IMR-90 (cell line): ENCODE results near the gene ZNF366. TPM values are rescaled to one million over a fixed set of nuclear protein-coding genes. Genes with fewer than 3 reads are reported as not detected.
A peak's percentile ranks its signal among the peaks of the same experiment; 100 is the strongest.

Experiments used
- ATAC-seq: fragments of 200-7000 bp; cut with Tn5 transposase; 2 replicates; pipeline ENCODE4 v1.9.1; 2020; ENCODE audit warnings: low read depth, mild to moderate bottlenecking, moderate library complexity
- BruUV-seq: library from RNA; stranded (reverse); fragments of 400-500 nt; replicated peaks from 2 replicates; lab custom pipeline; 2021; lab: Mats Ljungman, UMichigan
- CTCF ChIA-PET: fragments of 300-600 bp; formaldehyde crosslinking; extraction: SDS; loops from one replicate; lab custom pipeline; 2021; ENCODE audit warnings: antibody characterized with exemption; lab: Yijun Ruan, JAX
- POLR2A ChIA-PET: fragments of 300-600 bp; sonication (Branson Sonifier 250); formaldehyde crosslinking; loops from one replicate; lab custom pipeline; 2022; ENCODE audit warnings: antibody characterized with exemption; ENCODE audit not compliant: unreplicated experiment; lab: Charles Lee
- DNase-seq: peaks from one replicate; pipeline ENCODE4 v3.0.0; 2013
- H2AFZ ChIP-seq: replicated peaks from 2 replicates; pipeline ENCODE3; 2013; ENCODE audit warnings: low read length, mild to moderate bottlenecking; ENCODE audit not compliant: poor library complexity
- H2AK5ac ChIP-seq: 2 replicates; pipeline ENCODE4 v1.6.1; 2013; ENCODE audit warnings: low read depth, low read length, inconsistent platforms
- H2AK9ac ChIP-seq: replicated peaks from 2 replicates; pipeline ENCODE3; 2013; ENCODE audit warnings: mild to moderate bottlenecking, low read depth, low read length, moderate library complexity; ENCODE audit not compliant: poor library complexity
- H2BK120ac ChIP-seq: 2 replicates; pipeline ENCODE4 v1.6.1; 2013; ENCODE audit warnings: low read depth, low read length, inconsistent platforms
- H2BK15ac ChIP-seq: 3 replicates; pipeline ENCODE4 v1.6.1; 2013; ENCODE audit warnings: low read depth, low read length, inconsistent platforms
- H2BK20ac ChIP-seq: 2 replicates; pipeline ENCODE4 v1.6.1; 2013; ENCODE audit warnings: low read depth, mild to moderate bottlenecking, inconsistent platforms, low read length, moderate library complexity
- H2BK5ac ChIP-seq: 2 replicates; pipeline ENCODE4 v1.6.1; 2013; ENCODE audit warnings: mild to moderate bottlenecking, low read depth, low read length, inconsistent platforms; ENCODE audit not compliant: poor library complexity, severe bottlenecking
- H3K14ac ChIP-seq: replicated peaks from 2 replicates; pipeline ENCODE4 v1.6.1; 2013; ENCODE audit warnings: low read depth, low read length, inconsistent platforms
- H3K18ac ChIP-seq: 2 replicates; pipeline ENCODE4 v1.6.1; 2013; ENCODE audit warnings: low read depth, low read length, control low read depth
- H3K23ac ChIP-seq: 2 replicates; pipeline ENCODE4 v1.6.1; 2013; ENCODE audit warnings: low read depth, low read length, inconsistent platforms
- H3K27ac ChIP-seq: 2 replicates; pipeline ENCODE4 v1.5.1; 2013; ENCODE audit warnings: mild to moderate bottlenecking, control low read depth, low read length; ENCODE audit not compliant: insufficient read depth
- H3K27me3 ChIP-seq: 2 replicates; pipeline ENCODE4 v1.6.1; 2013; ENCODE audit warnings: low read length; ENCODE audit not compliant: control insufficient read depth, insufficient read depth
- H3K36me3 ChIP-seq: 2 replicates; pipeline ENCODE4 v1.6.1; 2013; ENCODE audit warnings: low read length, mixed read lengths; ENCODE audit not compliant: control insufficient read depth, insufficient read depth
- H3K4ac ChIP-seq: 2 replicates; pipeline ENCODE4 v1.6.1; 2013; ENCODE audit warnings: low read depth, low read length, inconsistent platforms
- H3K4me1 ChIP-seq: 2 replicates; pipeline ENCODE4 v1.6.1; 2013; ENCODE audit warnings: low read length, mixed read lengths; ENCODE audit not compliant: control insufficient read depth, insufficient read depth
- H3K4me2 ChIP-seq: 2 replicates; pipeline ENCODE4 v1.6.1; 2013; ENCODE audit warnings: low read depth, mild to moderate bottlenecking, control low read depth, low read length, moderate library complexity
- H3K4me3 ChIP-seq: 2 replicates; pipeline ENCODE4 v1.5.1; 2013; ENCODE audit warnings: low read depth, mild to moderate bottlenecking, control low read depth, low read length, moderate library complexity; ENCODE audit not compliant: insufficient read depth
- H3K56ac ChIP-seq: 2 replicates; pipeline ENCODE4 v1.6.1; 2013; ENCODE audit warnings: low read length, inconsistent platforms; ENCODE audit not compliant: insufficient read depth; ENCODE audit errors: extremely low read depth
- H3K79me1 ChIP-seq, 2 experiments: 2 replicates each; pipeline ENCODE4 v1.6.1; 2013; ENCODE audit warnings: low read length in 2 of 2, inconsistent platforms in 1 of 2, low read depth in 1 of 2
- H3K9ac ChIP-seq: 2 replicates; pipeline ENCODE4 v1.6.1; 2013; ENCODE audit warnings: low read depth, low read length, control low read depth
- H3K9me1 ChIP-seq: 2 replicates; pipeline ENCODE4 v1.6.1; 2013; ENCODE audit warnings: low read length, inconsistent platforms; ENCODE audit not compliant: insufficient read depth
- H3K9me3 ChIP-seq: 2 replicates; pipeline ENCODE4 v1.6.1; 2013; ENCODE audit warnings: low read length; ENCODE audit not compliant: control insufficient read depth, insufficient read depth
- H4K20me1 ChIP-seq: 2 replicates; pipeline ENCODE4 v1.6.1; 2013; ENCODE audit warnings: low read length, inconsistent platforms; ENCODE audit not compliant: insufficient read depth
- H4K5ac ChIP-seq: 2 replicates; pipeline ENCODE4 v1.6.1; 2013; ENCODE audit warnings: mild to moderate bottlenecking, low read depth, low read length, control low read depth
- H4K8ac ChIP-seq, 2 experiments: 2 replicates each; pipeline ENCODE4 v1.6.1; 2013; ENCODE audit warnings: low read depth in 2 of 2, low read length in 2 of 2, control low read depth in 1 of 2, inconsistent platforms in 1 of 2
- H4K91ac ChIP-seq: 2 replicates; pipeline ENCODE4 v1.6.1; 2013; ENCODE audit warnings: low read depth, low read length, inconsistent platforms; ENCODE audit not compliant: insufficient read depth
- MAFK ChIP-seq: IDR thresholded peaks from 2 replicates; pipeline ENCODE4 v1.6.1; 2012; ENCODE audit warnings: low read depth, low read length, improper control_type of control experiment
- WGBS, 2 experiments: methylation state at CpG; one replicate each; pipeline versions ENCODE4 v1.1.5 to v1.1.7; 2013; ENCODE audit warnings: missing lambda C conversion rate in 2 of 2; ENCODE audit not compliant: insufficient read length in 1 of 2; ENCODE audit errors: extremely low coverage in 2 of 2; 5-methylcytosine and 5-hydroxymethylcytosine counted together
- dilution Hi-C: fragments of 300-500 bp; cut with HindIII; formaldehyde crosslinking; loops from one replicate; pipeline ENCODE4 v1.14.3; 2018; ENCODE audit warnings: low sequenced_read_pairs; ENCODE audit not compliant: unreplicated experiment
- in situ Hi-C: fragments of 300-500 bp; cut with MboI; formaldehyde crosslinking; loops from 3 replicates; pipeline ENCODE4 v1.14.3; 2019; ENCODE audit warnings: low sequenced_read_pairs, inconsistent platforms, mixed read lengths
- intact Hi-C: fragments of 100-400 bp; cut with micrococcal nuclease; formaldehyde crosslinking; loops from 2 replicates; pipeline ENCODE4 v1.10.0; 2022
- polyA plus RNA-seq, 3 experiments: library from polyadenylated mRNA; depleted of rRNA; stranded (reverse); fragments of >200 nt; gene quantifications; 2 replicates each; pipeline ENCODE4 v1.2.3, GENCODE V29; 2012; ENCODE audit warnings: low replicate concordance in 1 of 3
- total RNA-seq: library from RNA; depleted of rRNA; stranded (reverse); fragments of >200 nt; gene quantifications from 2 replicates; pipeline ENCODE4 v1.2.3, GENCODE V29; 2012
- TF ChIP-seq, protein P1 (sequence below): fragments of 150-350 bp; IDR thresholded peaks from 2 replicates; pipeline ENCODE4 v1.6.1; 2016; ENCODE audit warnings: low read depth, mild to moderate bottlenecking, low read length, moderate library complexity, borderline replicate concordance

Gene ZNF366
- total and polyA plus RNA-seq, 2 of the 4 experiments (the other 2 are of a cell fraction): not detected

DNA sequence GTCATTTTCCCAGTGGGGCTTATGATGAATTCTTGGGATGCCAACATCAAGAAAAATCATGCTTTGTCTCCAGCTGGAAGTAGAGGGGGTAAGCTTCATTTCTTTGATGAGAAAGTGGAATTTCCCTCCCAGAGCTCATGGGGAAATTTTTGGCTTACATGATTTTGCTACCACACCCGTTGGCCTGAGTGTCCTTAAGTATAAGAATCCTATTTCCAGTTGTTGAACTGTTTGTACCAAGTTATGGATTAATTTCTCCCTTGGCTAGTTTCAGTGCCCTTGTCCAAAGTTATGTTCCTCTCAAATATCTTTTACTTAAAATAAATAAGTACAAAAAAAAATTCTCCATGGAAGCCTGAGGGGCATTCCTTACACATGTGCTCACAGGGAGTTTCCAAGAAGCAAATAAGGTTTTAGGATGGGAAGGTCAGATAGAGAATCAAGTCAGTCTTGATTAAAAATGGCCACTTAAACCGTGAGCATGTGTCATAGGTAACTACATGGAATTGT lies 104.8 kb downstream of the ZNF366 start:
- Histone ChIP-seq H3K4me3 (no peak overlapping the region), H2BK15ac (no peak overlapping the region), H3K9me3 (peaks cover 10% of the 10 kb centered on the region), H2AK9ac (no peak overlapping the region), H3K56ac (no peak overlapping the region), H4K20me1 (no peaks in the 10 kb centered on the region), H2BK120ac (peak overlapping the region; percentile 50), H2AK5ac (peak overlapping the region; percentile 6; the same call in 1 of the 2 replicates), H4K8ac (peak overlapping the region in 1 of 2 experiments; percentile 16; a peak in 1 of 4 replicates), H4K91ac (peak overlapping the region; percentile 18; the same call in 1 of the 2 replicates), H3K14ac (no peak overlapping the region), H3K23ac (no peak overlapping the region), H3K4ac (peak overlapping the region; percentile 21; the same call in 1 of the 2 replicates), H3K9ac (no peak overlapping the region), H3K4me2 (no peak overlapping the region), H3K18ac (peak overlapping the region; percentile 34), H3K4me1 (peaks cover 6% of the 10 kb centered on the region; the same call in 1 of the 2 replicates), H2BK5ac (peak overlapping the region; percentile 5), H3K9me1 (no peaks in the 10 kb centered on the region), H2BK20ac (peak overlapping the region; percentile 12; the same call in 1 of the 2 replicates), H4K5ac (peak overlapping the region; percentile 35; the same call in 1 of the 2 replicates), H3K27ac (no peak overlapping the region), H3K36me3 (no peaks in the 10 kb centered on the region), H2AFZ (no peak overlapping the region), H3K27me3 (no peaks in the 10 kb centered on the region), H3K79me1 (no peaks in the 10 kb centered on the region)
- ATAC-seq: peak; percentile 69
- no TSS peak for BruUV-seq
- no CpG with 5 or more reads among the region's 2 CpGs for WGBS, 2 experiments
- dilution Hi-C loops (no loop called here), in situ Hi-C loops (no loop called here), intact Hi-C loops (no loop called here)
- TF ChIP-seq, protein P1, sequence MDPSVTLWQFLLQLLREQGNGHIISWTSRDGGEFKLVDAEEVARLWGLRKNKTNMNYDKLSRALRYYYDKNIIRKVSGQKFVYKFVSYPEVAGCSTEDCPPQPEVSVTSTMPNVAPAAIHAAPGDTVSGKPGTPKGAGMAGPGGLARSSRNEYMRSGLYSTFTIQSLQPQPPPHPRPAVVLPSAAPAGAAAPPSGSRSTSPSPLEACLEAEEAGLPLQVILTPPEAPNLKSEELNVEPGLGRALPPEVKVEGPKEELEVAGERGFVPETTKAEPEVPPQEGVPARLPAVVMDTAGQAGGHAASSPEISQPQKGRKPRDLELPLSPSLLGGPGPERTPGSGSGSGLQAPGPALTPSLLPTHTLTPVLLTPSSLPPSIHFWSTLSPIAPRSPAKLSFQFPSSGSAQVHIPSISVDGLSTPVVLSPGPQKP: no peak
- no peak for TF ChIP-seq MAFK
- ChIA-PET CTCF (interaction anchor here (0.7 to 3.1 kb wide), 7 partner anchors 10 to 153 kb away, joined by 3 to 16 read pairs (median 4); no protein-coding TSS in a partner anchor), POLR2A (interaction anchor here (0.5 to 0.6 kb wide), 2 partner anchors 148 to 149 kb away, joined by 4 to 5 read pairs; no protein-coding TSS in a partner anchor)
- DNase-seq: peak; percentile 85
